H9 (cell line): ENCODE measurements around the gene SLC7A1. TPM values are rescaled to one million over a fixed set of nuclear protein-coding genes. Genes with fewer than 3 reads are reported as not detected.

Experiments
- DNase-seq: peaks from one replicate; pipeline ENCODE4 v3.0.0-alpha.2; 2017
- H2AFZ ChIP-seq: one replicate; pipeline ENCODE4 v1.6.1; 2013; ENCODE audit warnings: mild to moderate bottlenecking, low read length, control low read depth, moderate library complexity
- H2AK5ac ChIP-seq: 2 replicates; pipeline ENCODE4 v1.6.1; 2013; ENCODE audit warnings: low read length, control low read depth, mixed read lengths; ENCODE audit not compliant: insufficient read length
- H2BK120ac ChIP-seq: one replicate; pipeline ENCODE4 v1.6.1; 2013; ENCODE audit warnings: low read depth, mild to moderate bottlenecking, low read length, control low read depth, inconsistent platforms; ENCODE audit not compliant: poor library complexity, severe bottlenecking
- H2BK12ac ChIP-seq: 2 replicates; pipeline ENCODE4 v1.6.1; 2013; ENCODE audit warnings: low read length, control low read depth, mixed read lengths, low read depth; ENCODE audit not compliant: insufficient read length
- H2BK15ac ChIP-seq: 2 replicates; pipeline ENCODE4 v1.6.1; 2013; ENCODE audit warnings: low read depth, low read length, control low read depth
- H2BK20ac ChIP-seq: one replicate; pipeline ENCODE4 v1.6.1; 2013; ENCODE audit warnings: low read depth, mild to moderate bottlenecking, low read length, control low read depth, inconsistent platforms; ENCODE audit not compliant: poor library complexity, severe bottlenecking
- H2BK5ac ChIP-seq: 2 replicates; pipeline ENCODE4 v1.6.1; 2013; ENCODE audit warnings: low read length, control low read depth, mixed read lengths; ENCODE audit not compliant: insufficient read length
- H3K14ac ChIP-seq: 2 replicates; pipeline ENCODE4 v1.6.1; 2013; ENCODE audit warnings: low read length, control low read depth; ENCODE audit not compliant: insufficient read depth
- H3K18ac ChIP-seq: 2 replicates; pipeline ENCODE4 v1.6.1; 2013; ENCODE audit warnings: low read depth, mild to moderate bottlenecking, mixed read lengths, low read length, control low read depth; ENCODE audit not compliant: insufficient read length
- H3K23ac ChIP-seq: 2 replicates; pipeline ENCODE4 v1.6.1; 2013; ENCODE audit warnings: low read length, control low read depth, mixed read lengths, low read depth; ENCODE audit not compliant: insufficient read length
- H3K23me2 ChIP-seq: 2 replicates; pipeline ENCODE4 v1.6.1; 2013; ENCODE audit warnings: low read depth, mild to moderate bottlenecking, mixed read lengths, low read length, control low read depth; ENCODE audit not compliant: insufficient read length, poor library complexity, severe bottlenecking
- H3K27ac ChIP-seq: 2 replicates; pipeline ENCODE4 v1.5.1; 2013; ENCODE audit warnings: low read length, control low read depth, mixed read lengths, low read depth; ENCODE audit not compliant: insufficient read length
- H3K27me3 ChIP-seq: 2 replicates; pipeline ENCODE4 v1.6.1; 2013; ENCODE audit warnings: low read length, control low read depth, inconsistent platforms; ENCODE audit not compliant: insufficient read depth
- H3K4ac ChIP-seq: 2 replicates; pipeline ENCODE4 v1.6.1; 2013; ENCODE audit warnings: low read depth, mild to moderate bottlenecking, control low read depth, inconsistent platforms, low read length, moderate library complexity
- H3K4me1 ChIP-seq: 2 replicates; pipeline ENCODE4 v1.6.1; 2013; ENCODE audit warnings: low read length, control low read depth, inconsistent platforms; ENCODE audit not compliant: insufficient read depth
- H3K4me2 ChIP-seq: 2 replicates; pipeline ENCODE4 v1.6.1; 2013; ENCODE audit warnings: low read length, control low read depth, mixed read lengths; ENCODE audit not compliant: insufficient read length, insufficient read depth
- H3K56ac ChIP-seq: 2 replicates; pipeline ENCODE4 v1.6.1; 2013; ENCODE audit warnings: low read depth, mild to moderate bottlenecking, mixed read lengths, low read length, control low read depth; ENCODE audit not compliant: insufficient read length
- H3K79me1 ChIP-seq: 2 replicates; pipeline ENCODE4 v1.6.1; 2013; ENCODE audit warnings: low read depth, mild to moderate bottlenecking, moderate library complexity, low read length, control low read depth, inconsistent platforms; ENCODE audit not compliant: insufficient read depth, poor library complexity, severe bottlenecking
- H3K79me2 ChIP-seq: 2 replicates; pipeline ENCODE4 v1.6.1; 2013; ENCODE audit warnings: low read length, control low read depth, inconsistent platforms; ENCODE audit not compliant: insufficient read depth
- H3K9ac ChIP-seq: 2 replicates; pipeline ENCODE4 v1.6.1; 2013; ENCODE audit warnings: low read length, control low read depth, mixed read lengths; ENCODE audit not compliant: insufficient read length; ENCODE audit errors: extremely low read depth
- H3K9me3 ChIP-seq: one replicate; pipeline ENCODE4 v1.6.1; 2013; ENCODE audit warnings: low read depth, low read length, inconsistent platforms; ENCODE audit not compliant: control insufficient read depth
- H3T11ph ChIP-seq: one replicate; pipeline ENCODE4 v1.6.1; 2013; ENCODE audit warnings: mild to moderate bottlenecking, low read length, control low read depth, inconsistent platforms
- H4K20me1 ChIP-seq: one replicate; pipeline ENCODE4 v1.6.1; 2013; ENCODE audit not compliant: control insufficient read depth, insufficient read length, insufficient read depth
- H4K5ac ChIP-seq: 2 replicates; pipeline ENCODE4 v1.6.1; 2013; ENCODE audit warnings: low read depth, mild to moderate bottlenecking, mixed read lengths, low read length, control low read depth; ENCODE audit not compliant: insufficient read length
- H4K8ac ChIP-seq: replicated peaks from 2 replicates; pipeline ENCODE4 v1.6.1; 2013; ENCODE audit warnings: low read length, control low read depth, mixed read lengths, low read depth; ENCODE audit not compliant: insufficient read length
- H4K91ac ChIP-seq: 2 replicates; pipeline ENCODE4 v1.6.1; 2013; ENCODE audit warnings: low read depth, mild to moderate bottlenecking, moderate library complexity, mixed read lengths, low read length, control low read depth; ENCODE audit not compliant: insufficient read length
- H3K27ac Mint-ChIP-seq, 3 experiments: 2 replicates in 2 of 3; 3 replicates in 1 of 3; pipeline ENCODE4 v1.8.0; 2020 to 2021; ENCODE audit warnings: mixed read lengths in 3 of 3, mild to moderate bottlenecking in 1 of 3, moderate library complexity in 1 of 3
- H3K27me3 Mint-ChIP-seq: 2 replicates; pipeline ENCODE4 v1.8.0; 2021; ENCODE audit warnings: low read depth, mild to moderate bottlenecking, moderate library complexity, mixed read lengths
- H3K36me3 Mint-ChIP-seq, 3 experiments: 2 replicates in 2 of 3; 3 replicates in 1 of 3; pipeline ENCODE4 v1.8.0; 2020 to 2021; ENCODE audit warnings: low read depth in 3 of 3, mixed read lengths in 3 of 3; ENCODE audit not compliant: insufficient read depth in 1 of 3
- H3K4me1 Mint-ChIP-seq, 2 experiments: 2 replicates each; pipeline ENCODE4 v1.8.0; 2020; ENCODE audit warnings: mixed read lengths in 2 of 2
- H3K4me3 Mint-ChIP-seq, 2 experiments: 2 replicates in 1 of 2; 3 replicates in 1 of 2; pipeline ENCODE4 v1.8.0; 2020 to 2021; ENCODE audit warnings: mild to moderate bottlenecking in 2 of 2, mixed read lengths in 2 of 2, moderate library complexity in 1 of 2
- H3K9me3 Mint-ChIP-seq, 2 experiments: 2 replicates in 1 of 2; 3 replicates in 1 of 2; pipeline ENCODE4 v1.8.0; 2020; ENCODE audit warnings: mild to moderate bottlenecking in 2 of 2, mixed read lengths in 2 of 2, moderate library complexity in 1 of 2
- WGBS: extraction: QIAGEN DNeasy Blood & Tissue Kit; methylation state at CpG from one replicate; pipeline ENCODE4 v1.1.7; 2013; ENCODE audit warnings: missing lambda C conversion rate, low lambda C conversion rate, mixed read lengths; ENCODE audit not compliant: insufficient read length; ENCODE audit errors: extremely low coverage; 5-methylcytosine and 5-hydroxymethylcytosine counted together
- total RNA-seq: library from RNA; stranded (reverse); gene quantifications from 2 replicates; pipeline ENCODE4 v1.2.1, GENCODE V29; 2021
- TF ChIP-seq, protein P1 (sequence below): fragments of 200-600 bp; sonication (generic); conservative IDR thresholded peaks from 3 replicates; pipeline ENCODE4 v1.8.0; 2021; ENCODE audit warnings: antibody characterized with exemption, mild to moderate bottlenecking

The SLC7A1 gene
- total RNA-seq, 1 experiment from 2014 or later = 109 TPM

DNA sequence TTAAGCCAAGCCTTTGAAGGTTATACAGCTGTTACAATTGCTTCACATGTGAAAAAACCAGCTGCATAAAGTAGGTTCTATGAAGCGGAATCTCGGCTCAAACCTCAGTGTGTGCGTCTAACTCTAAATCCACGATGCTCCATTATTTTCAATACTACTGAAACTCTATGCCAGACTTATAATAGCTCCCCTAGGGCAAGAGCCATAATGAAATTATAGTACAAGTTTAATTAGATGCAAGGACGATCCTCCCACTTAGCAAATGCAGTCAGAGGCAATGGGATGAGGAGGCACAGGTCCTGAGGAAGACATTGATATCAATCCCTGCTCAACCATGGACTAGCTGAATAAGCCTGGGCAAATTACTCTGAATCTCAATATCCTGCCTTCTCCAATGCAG is 31.1 kb downstream of the SLC7A1 start:
- H3K9ac ChIP-seq = no peak overlapping the region
- H3K27me3 ChIP-seq = no peaks in the 10 kb centered on the region
- no peak for DNase-seq
- H4K8ac ChIP-seq = no peak overlapping the region
- no peak overlapping the region for H2AFZ ChIP-seq
- H3K18ac ChIP-seq = no peak overlapping the region
- H3K79me1 ChIP-seq = peaks cover 13% of the 10 kb centered on the region
- no peak overlapping the region for H3K4me3 Mint-ChIP-seq
- H3K4me1 Mint-ChIP-seq = peaks cover 67 to 73% of the 10 kb centered on the region in 2 experiments
- no peak overlapping the region for H3K27ac ChIP-seq
- H3K4me2 ChIP-seq = no peak overlapping the region
- no peak overlapping the region for H3K27ac Mint-ChIP-seq
- no peak overlapping the region for H3K14ac ChIP-seq
- no peak overlapping the region for H2AK5ac ChIP-seq
- no peak overlapping the region for H2BK5ac ChIP-seq
- peaks cover 73% of the 10 kb centered on the region; the same call in 1 of the 2 replicates for H3K79me2 ChIP-seq
- TF ChIP-seq, protein P1, sequence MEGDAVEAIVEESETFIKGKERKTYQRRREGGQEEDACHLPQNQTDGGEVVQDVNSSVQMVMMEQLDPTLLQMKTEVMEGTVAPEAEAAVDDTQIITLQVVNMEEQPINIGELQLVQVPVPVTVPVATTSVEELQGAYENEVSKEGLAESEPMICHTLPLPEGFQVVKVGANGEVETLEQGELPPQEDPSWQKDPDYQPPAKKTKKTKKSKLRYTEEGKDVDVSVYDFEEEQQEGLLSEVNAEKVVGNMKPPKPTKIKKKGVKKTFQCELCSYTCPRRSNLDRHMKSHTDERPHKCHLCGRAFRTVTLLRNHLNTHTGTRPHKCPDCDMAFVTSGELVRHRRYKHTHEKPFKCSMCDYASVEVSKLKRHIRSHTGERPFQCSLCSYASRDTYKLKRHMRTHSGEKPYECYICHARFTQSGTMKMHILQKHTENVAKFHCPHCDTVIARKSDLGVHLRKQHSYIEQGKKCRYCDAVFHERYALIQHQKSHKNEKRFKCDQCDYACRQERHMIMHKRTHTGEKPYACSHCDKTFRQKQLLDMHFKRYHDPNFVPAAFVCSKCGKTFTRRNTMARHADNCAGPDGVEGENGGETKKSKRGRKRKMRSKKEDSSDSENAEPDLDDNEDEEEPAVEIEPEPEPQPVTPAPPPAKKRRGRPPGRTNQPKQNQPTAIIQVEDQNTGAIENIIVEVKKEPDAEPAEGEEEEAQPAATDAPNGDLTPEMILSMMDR = no peak
- H2BK12ac ChIP-seq = no peak overlapping the region
- H3K4me1 ChIP-seq = peaks cover 26% of the 10 kb centered on the region
- H3K4ac ChIP-seq = no peak overlapping the region
- no peak overlapping the region for H3K23ac ChIP-seq
- no peaks in the 10 kb centered on the region; a peak in 1 of 5 replicates for H3K9me3 Mint-ChIP-seq
- H2BK20ac ChIP-seq = no peak overlapping the region
- H3K36me3 Mint-ChIP-seq = peaks cover 0 to 8% (median 0%) of the 10 kb centered on the region in 3 experiments; a peak in 3 of 7 replicates
- H3K9me3 ChIP-seq = no peaks in the 10 kb centered on the region
- H3K23me2 ChIP-seq = no peaks in the 10 kb centered on the region
- H3K56ac ChIP-seq = no peak overlapping the region
- no peak overlapping the region for H2BK120ac ChIP-seq
- H4K20me1 ChIP-seq = no peaks in the 10 kb centered on the region
- no peak overlapping the region for H4K5ac ChIP-seq
- WGBS = no CpG with 5 or more reads among the region's 5 CpGs
- no peaks in the 10 kb centered on the region for H3K27me3 Mint-ChIP-seq
- H4K91ac ChIP-seq = no peak overlapping the region
- H2BK15ac ChIP-seq = no peak overlapping the region
- no peak overlapping the region for H3T11ph ChIP-seq
